Loucy (cell line): ENCODE results near the gene WWOX.

Experiments
- H2AFZ ChIP-seq: fragments of 200-600 bp; sonication (generic); 2 replicates; pipeline ENCODE4 v1.6.0; 2016; ENCODE audit warnings: antibody characterized with exemption, mild to moderate bottlenecking, low read length, moderate library complexity
- H3F3A ChIP-seq: fragments of 200-600 bp; 2 replicates; pipeline ENCODE4 v1.6.0; 2016; ENCODE audit warnings: antibody characterized with exemption, low read depth, mild to moderate bottlenecking
- H3K27me3 ChIP-seq: fragments of 200-600 bp; sonication (generic); 2 replicates; pipeline ENCODE4 v1.6.1; 2014; ENCODE audit warnings: low read length, mild to moderate bottlenecking; ENCODE audit not compliant: insufficient read depth, poor library complexity, severe bottlenecking
- H3K36me3 ChIP-seq: fragments of 200-600 bp; sonication (generic); 2 replicates; pipeline ENCODE4 v1.6.1; 2016; ENCODE audit warnings: low read length; ENCODE audit not compliant: insufficient read depth
- H3K4me1 ChIP-seq: fragments of 200-600 bp; sonication (generic); 2 replicates; pipeline ENCODE4 v1.5.1; 2014; ENCODE audit warnings: low read length, mild to moderate bottlenecking; ENCODE audit not compliant: insufficient read depth, poor library complexity, severe bottlenecking
- H3K4me2 ChIP-seq: fragments of 200-600 bp; sonication (generic); 2 replicates; pipeline ENCODE4 v1.6.0; 2014; ENCODE audit warnings: antibody characterized with exemption, low read length, low read depth, mild to moderate bottlenecking; ENCODE audit not compliant: poor library complexity, severe bottlenecking
- H3K4me3 ChIP-seq: fragments of 200-600 bp; sonication (generic); 2 replicates; pipeline ENCODE4 v1.5.1; 2014; ENCODE audit warnings: low read length, mild to moderate bottlenecking, mixed read lengths; ENCODE audit not compliant: poor library complexity, severe bottlenecking
- H3K79me2 ChIP-seq: fragments of 200-600 bp; sonication (generic); 2 replicates; pipeline ENCODE4 v1.6.1; 2014; ENCODE audit warnings: low read length; ENCODE audit not compliant: insufficient read depth
- H3K9ac ChIP-seq: fragments of 200-600 bp; sonication (generic); 2 replicates; pipeline ENCODE4 v1.6.0; 2014; ENCODE audit warnings: mild to moderate bottlenecking, low read depth, low read length, moderate library complexity; ENCODE audit not compliant: poor library complexity, severe bottlenecking
- H3K9me2 ChIP-seq: fragments of 200-600 bp; sonication (generic); replicated peaks from 2 replicates; pipeline ENCODE4 v1.6.1; 2016; ENCODE audit warnings: low read depth, low read length, mixed read lengths
- H3K9me3 ChIP-seq: fragments of 200-600 bp; sonication (generic); 2 replicates; pipeline ENCODE4 v1.6.1; 2014; ENCODE audit warnings: mild to moderate bottlenecking, antibody characterized with exemption, low read length, low read depth; ENCODE audit not compliant: insufficient read depth
- H4K20me1 ChIP-seq: fragments of 200-600 bp; sonication (generic); 2 replicates; pipeline ENCODE4 v1.6.0; 2014; ENCODE audit warnings: antibody characterized with exemption, low read length, mild to moderate bottlenecking; ENCODE audit not compliant: insufficient read depth, poor library complexity, severe bottlenecking
- CTCF ChIP-seq: fragments of 200-600 bp; sonication (generic); conservative IDR thresholded peaks from 2 replicates; pipeline ENCODE4 v1.5.1; 2014; ENCODE audit warnings: mild to moderate bottlenecking, antibody characterized with exemption, low read length
- EZH2phosphoT487 ChIP-seq: fragments of 200-600 bp; IDR thresholded peaks from 2 replicates; pipeline ENCODE4 v1.6.1; 2018; ENCODE audit warnings: antibody characterized with exemption, mild to moderate bottlenecking, moderate library complexity, borderline replicate concordance

The WWOX gene

GRCh38 chr16:78277321-78278055 lies 178.0 kb downstream of the WWOX start:
- no peak for TF ChIP-seq CTCF
- no peaks in the 10 kb centered on the region for H3K9me2 ChIP-seq
- no peaks in the 10 kb centered on the region for H3K27me3 ChIP-seq
- H3K36me3 ChIP-seq: no peaks in the 10 kb centered on the region
- H2AFZ ChIP-seq: no peak overlapping the region
- peaks cover 15% of the 10 kb centered on the region for H3K4me1 ChIP-seq
- H3F3A ChIP-seq: no peaks in the 10 kb centered on the region
- H4K20me1 ChIP-seq: no peaks in the 10 kb centered on the region
- no peaks in the 10 kb centered on the region for H3K9me3 ChIP-seq
- no peak overlapping the region for H3K9ac ChIP-seq
- H3K79me2 ChIP-seq: no peaks in the 10 kb centered on the region
- H3K4me3 ChIP-seq: no peak overlapping the region
- no peak overlapping the region for H3K4me2 ChIP-seq

- Histone ChIP-seq H3K27me3 (no peaks in the 10 kb centered on the region), H3K9ac (no peak overlapping the region), H3K4me1 (peaks cover 15% of the 10 kb centered on the region), H3K4me3 (no peak overlapping the region), H3K36me3 (no peaks in the 10 kb centered on the region), H4K20me1 (no peaks in the 10 kb centered on the region), H3K4me2 (no peak overlapping the region), H2AFZ (no peak overlapping the region), H3K79me2 (no peaks in the 10 kb centered on the region), H3K9me3 (no peaks in the 10 kb centered on the region), H3K9me2 (no peaks in the 10 kb centered on the region), H3F3A (no peaks in the 10 kb centered on the region)
- TF ChIP-seq CTCF (no peak), EZH2phosphoT487 (no peak)
Observed at GRCh38 chr16:78278056-78278450, 178.6 kb downstream of the WWOX start.

- no peak for TF ChIP-seq EZH2phosphoT487
- no peak for TF ChIP-seq CTCF
- no peaks in the 10 kb centered on the region for H3K79me2 ChIP-seq
- no peak overlapping the region for H3K9ac ChIP-seq
- H2AFZ ChIP-seq: no peak overlapping the region
- no peaks in the 10 kb centered on the region for H3K36me3 ChIP-seq
- H3K4me3 ChIP-seq: no peak overlapping the region
- H3F3A ChIP-seq: no peaks in the 10 kb centered on the region
- peaks cover 15% of the 10 kb centered on the region for H3K4me1 ChIP-seq
- H3K4me2 ChIP-seq: no peak overlapping the region
- H3K9me2 ChIP-seq: no peaks in the 10 kb centered on the region
- no peaks in the 10 kb centered on the region for H4K20me1 ChIP-seq
- no peaks in the 10 kb centered on the region for H3K27me3 ChIP-seq
- no peaks in the 10 kb centered on the region for H3K9me3 ChIP-seq
Observed at GRCh38 chr16:78281115-78281514, 181.7 kb downstream of the WWOX start.
